ENCODE results near the gene RHOU.

RHOU gene

GRCh38 chr1:228739826-228740225, 4.5 kb downstream of the RHOU start:
- TF ChIP-seq MYC (IDR thresholded peaks at IDR 0.05; ENCODE audit: low read depth, low read length) (no peak), POLR2A (IDR thresholded peaks at IDR 0.05; ENCODE audit: extremely low read depth, insufficient read length) (no peak), MAX (IDR thresholded peaks at IDR 0.05; ENCODE audit: low read depth, low read length) (no peak)
- TF ChIP-seq, protein P1, sequence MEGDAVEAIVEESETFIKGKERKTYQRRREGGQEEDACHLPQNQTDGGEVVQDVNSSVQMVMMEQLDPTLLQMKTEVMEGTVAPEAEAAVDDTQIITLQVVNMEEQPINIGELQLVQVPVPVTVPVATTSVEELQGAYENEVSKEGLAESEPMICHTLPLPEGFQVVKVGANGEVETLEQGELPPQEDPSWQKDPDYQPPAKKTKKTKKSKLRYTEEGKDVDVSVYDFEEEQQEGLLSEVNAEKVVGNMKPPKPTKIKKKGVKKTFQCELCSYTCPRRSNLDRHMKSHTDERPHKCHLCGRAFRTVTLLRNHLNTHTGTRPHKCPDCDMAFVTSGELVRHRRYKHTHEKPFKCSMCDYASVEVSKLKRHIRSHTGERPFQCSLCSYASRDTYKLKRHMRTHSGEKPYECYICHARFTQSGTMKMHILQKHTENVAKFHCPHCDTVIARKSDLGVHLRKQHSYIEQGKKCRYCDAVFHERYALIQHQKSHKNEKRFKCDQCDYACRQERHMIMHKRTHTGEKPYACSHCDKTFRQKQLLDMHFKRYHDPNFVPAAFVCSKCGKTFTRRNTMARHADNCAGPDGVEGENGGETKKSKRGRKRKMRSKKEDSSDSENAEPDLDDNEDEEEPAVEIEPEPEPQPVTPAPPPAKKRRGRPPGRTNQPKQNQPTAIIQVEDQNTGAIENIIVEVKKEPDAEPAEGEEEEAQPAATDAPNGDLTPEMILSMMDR (IDR thresholded peaks at IDR 0.05; ENCODE audit: low read depth, low read length): no peak
- DNase-seq (ENCODE audit: low read depth): no peak
- H3K4me3 ChIP-seq (ENCODE audit: low read depth, low read length): no peak overlapping the region

- TF ChIP-seq POLR2A (IDR thresholded peaks at IDR 0.05; ENCODE audit: extremely low read depth, insufficient read length) (no peak), MYC (IDR thresholded peaks at IDR 0.05; ENCODE audit: low read depth, low read length) (no peak), MAX (IDR thresholded peaks at IDR 0.05; ENCODE audit: low read depth, low read length) (no peak)
- TF ChIP-seq, protein P1 (IDR thresholded peaks at IDR 0.05; ENCODE audit: low read depth, low read length): no peak
- no peak overlapping the region for H3K4me3 ChIP-seq (ENCODE audit: low read depth, low read length)
- DNase-seq (ENCODE audit: low read depth): no peak
Observed at GRCh38 chr1:228740543-228741317, 5.5 kb downstream of the RHOU start.

GRCh38 chr1:228742281-228742860, 7.1 kb downstream of the RHOU start:
- no peak for DNase-seq (ENCODE audit: low read depth)
- no peak overlapping the region for H3K4me3 ChIP-seq (ENCODE audit: low read depth, low read length)
- TF ChIP-seq POLR2A (IDR thresholded peaks at IDR 0.05; ENCODE audit: extremely low read depth, insufficient read length) (no peak), MAX (IDR thresholded peaks at IDR 0.05; ENCODE audit: low read depth, low read length) (no peak), MYC (IDR thresholded peaks at IDR 0.05; ENCODE audit: low read depth, low read length) (no peak)
- TF ChIP-seq, protein P1 (IDR thresholded peaks at IDR 0.05; ENCODE audit: low read depth, low read length): no peak

DNA sequence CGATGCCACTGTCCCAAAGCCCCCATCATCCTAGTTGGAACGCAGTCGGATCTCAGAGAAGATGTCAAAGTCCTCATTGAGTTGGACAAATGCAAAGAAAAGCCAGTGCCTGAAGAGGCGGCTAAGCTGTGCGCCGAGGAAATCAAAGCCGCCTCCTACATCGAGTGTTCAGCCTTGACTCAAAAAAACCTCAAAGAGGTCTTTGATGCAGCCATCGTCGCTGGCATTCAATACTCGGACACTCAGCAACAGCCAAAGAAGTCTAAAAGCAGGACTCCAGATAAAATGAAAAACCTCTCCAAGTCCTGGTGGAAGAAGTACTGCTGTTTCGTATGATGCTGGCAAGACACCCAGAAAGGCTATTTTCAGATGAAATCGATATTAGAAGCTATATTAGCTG, 8.1 kb downstream of the RHOU start:
- no peak for DNase-seq (ENCODE audit: low read depth)
- H3K4me3 ChIP-seq (ENCODE audit: low read depth, low read length): no peak overlapping the region
- TF ChIP-seq MAX (IDR thresholded peaks at IDR 0.05; ENCODE audit: low read depth, low read length) (no peak), POLR2A (IDR thresholded peaks at IDR 0.05; ENCODE audit: extremely low read depth, insufficient read length) (no peak), MYC (IDR thresholded peaks at IDR 0.05; ENCODE audit: low read depth, low read length) (no peak)
- TF ChIP-seq, protein P1 (IDR thresholded peaks at IDR 0.05; ENCODE audit: low read depth, low read length): no peak

DNA sequence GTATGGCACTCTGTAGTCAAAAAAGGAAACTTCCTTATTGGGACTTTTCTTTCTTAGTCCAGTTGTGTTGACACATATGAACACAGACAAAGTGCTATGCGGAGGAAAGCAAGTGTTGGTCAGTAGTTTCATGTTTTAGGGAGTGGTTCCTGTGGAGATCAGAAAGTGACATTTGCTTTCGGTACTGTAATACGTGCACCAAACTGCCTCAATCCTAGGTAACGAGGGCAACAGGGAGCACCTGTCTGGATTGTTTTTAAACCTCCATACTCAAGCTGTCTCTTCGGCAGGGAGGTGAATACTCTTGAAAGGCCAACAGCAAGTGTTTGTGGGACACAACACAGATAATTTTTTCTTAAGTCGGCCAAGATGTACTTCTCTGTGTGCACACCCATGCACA, 9.1 kb downstream of the RHOU start:
- no peak for DNase-seq (ENCODE audit: low read depth)
- no peak overlapping the region for H3K4me3 ChIP-seq (ENCODE audit: low read depth, low read length)
- TF ChIP-seq MYC (IDR thresholded peaks at IDR 0.05; ENCODE audit: low read depth, low read length) (no peak), MAX (IDR thresholded peaks at IDR 0.05; ENCODE audit: low read depth, low read length) (no peak), POLR2A (IDR thresholded peaks at IDR 0.05; ENCODE audit: extremely low read depth, insufficient read length) (no peak)
- TF ChIP-seq, protein P1 (IDR thresholded peaks at IDR 0.05; ENCODE audit: low read depth, low read length): no peak

Measured in NB4 (cell line).